PC-3 (cell line): ENCODE measurements around the gene KIAA0586.

Experiments
- EZH2 ChIP-seq: fragments of 300-600 bp; sonication (generic); IDR thresholded peaks from one replicate; pipeline ENCODE4 v1.6.1; 2017; ENCODE audit warnings: antibody characterized with exemption, mild to moderate bottlenecking, low read length; ENCODE audit not compliant: unreplicated experiment
- TF ChIP-seq, protein P1 (sequence below): fragments of 300-600 bp; sonication (generic); conservative IDR thresholded peaks from 2 replicates; pipeline ENCODE4 v1.5.1; 2017; ENCODE audit warnings: antibody characterized with exemption, low read depth, mild to moderate bottlenecking, low read length

DNA sequence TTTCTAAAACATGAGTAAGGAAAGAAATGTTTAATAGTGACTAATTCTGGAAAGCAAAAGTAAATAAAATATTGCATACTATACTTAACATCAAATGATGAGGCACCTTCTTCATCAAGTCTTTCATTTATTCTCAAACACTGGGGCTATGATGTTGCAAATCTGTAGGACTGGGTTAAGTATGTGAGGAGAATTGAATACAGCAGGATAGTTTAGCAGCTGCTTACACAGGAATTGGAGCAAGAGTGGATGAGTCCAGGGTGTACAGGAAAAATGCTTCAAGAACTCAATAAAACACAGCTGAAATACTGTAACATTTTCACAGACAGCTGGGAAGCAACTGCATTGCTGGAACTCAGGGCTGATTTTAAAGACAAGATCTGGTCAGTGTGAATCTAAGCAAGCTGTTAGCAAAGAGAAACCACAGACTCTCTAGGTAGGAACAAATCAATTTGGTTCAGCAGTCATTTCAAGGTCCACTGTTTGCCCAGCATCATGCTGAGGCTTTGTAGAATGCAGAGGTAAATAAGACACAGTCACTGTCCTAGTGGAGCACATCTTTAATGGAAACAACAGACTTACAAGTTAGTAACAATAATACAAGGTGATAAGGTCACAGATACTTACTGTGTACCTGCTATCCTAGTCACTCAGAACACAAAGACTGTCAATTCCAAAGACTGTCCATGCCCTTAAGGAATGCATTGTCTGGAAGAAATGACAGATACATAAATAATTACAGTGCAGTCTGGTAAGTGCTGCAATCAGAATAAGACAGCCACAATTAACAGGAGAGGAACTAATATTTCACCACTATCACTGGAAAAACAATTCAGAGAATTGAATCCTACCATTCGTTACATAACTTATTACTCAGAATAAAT, 113.5 kb downstream of the KIAA0586 start:
- TF ChIP-seq, protein P1, sequence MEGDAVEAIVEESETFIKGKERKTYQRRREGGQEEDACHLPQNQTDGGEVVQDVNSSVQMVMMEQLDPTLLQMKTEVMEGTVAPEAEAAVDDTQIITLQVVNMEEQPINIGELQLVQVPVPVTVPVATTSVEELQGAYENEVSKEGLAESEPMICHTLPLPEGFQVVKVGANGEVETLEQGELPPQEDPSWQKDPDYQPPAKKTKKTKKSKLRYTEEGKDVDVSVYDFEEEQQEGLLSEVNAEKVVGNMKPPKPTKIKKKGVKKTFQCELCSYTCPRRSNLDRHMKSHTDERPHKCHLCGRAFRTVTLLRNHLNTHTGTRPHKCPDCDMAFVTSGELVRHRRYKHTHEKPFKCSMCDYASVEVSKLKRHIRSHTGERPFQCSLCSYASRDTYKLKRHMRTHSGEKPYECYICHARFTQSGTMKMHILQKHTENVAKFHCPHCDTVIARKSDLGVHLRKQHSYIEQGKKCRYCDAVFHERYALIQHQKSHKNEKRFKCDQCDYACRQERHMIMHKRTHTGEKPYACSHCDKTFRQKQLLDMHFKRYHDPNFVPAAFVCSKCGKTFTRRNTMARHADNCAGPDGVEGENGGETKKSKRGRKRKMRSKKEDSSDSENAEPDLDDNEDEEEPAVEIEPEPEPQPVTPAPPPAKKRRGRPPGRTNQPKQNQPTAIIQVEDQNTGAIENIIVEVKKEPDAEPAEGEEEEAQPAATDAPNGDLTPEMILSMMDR, result no peak
- no peak for TF ChIP-seq EZH2
